DND-41 (cell line): ENCODE data around the gene LACTB.

Experiments
- ATAC-seq: fragments of 200-7000 bp; cut with Tn5 transposase; 3 replicates; pipeline ENCODE4 v1.9.1; 2021; ENCODE audit warnings: low read depth; ENCODE audit not compliant: insufficient read depth
- DNase-seq: peaks from one replicate; pipeline ENCODE4 v3.0.0-alpha.2; 2020
- H2AFZ ChIP-seq: 2 replicates; pipeline ENCODE4 v1.6.0; 2012; ENCODE audit warnings: low read depth, low read length
- H3K27ac ChIP-seq: 2 replicates; pipeline ENCODE4 v1.5.1; 2012; ENCODE audit warnings: low read length, inconsistent platforms
- H3K27me3 ChIP-seq: fragments of 200-600 bp; sonication (generic); 2 replicates; pipeline ENCODE4 v1.6.0; 2012; ENCODE audit warnings: low read length, mild to moderate bottlenecking, inconsistent platforms; ENCODE audit not compliant: insufficient read depth, poor library complexity
- H3K36me3 ChIP-seq: 2 replicates; pipeline ENCODE4 v1.5.1; 2012; ENCODE audit warnings: low read length, inconsistent platforms; ENCODE audit not compliant: insufficient read depth
- H3K4me1 ChIP-seq: 2 replicates; pipeline ENCODE4 v1.5.1; 2012; ENCODE audit warnings: mild to moderate bottlenecking, low read length; ENCODE audit not compliant: insufficient read depth
- H3K4me2 ChIP-seq: 2 replicates; pipeline ENCODE4 v1.6.0; 2012; ENCODE audit warnings: mild to moderate bottlenecking, moderate library complexity, low read length, inconsistent platforms; ENCODE audit not compliant: insufficient read depth
- H3K4me3 ChIP-seq, 2 experiments: fragments of 200-600 bp in 1 of 2; shearing (Covaris generic) in 1 of 2; 2 replicates each; pipeline ENCODE4 v1.5.1; 2012 to 2016; ENCODE audit warnings: inconsistent platforms in 2 of 2, low read length in 2 of 2, mild to moderate bottlenecking in 2 of 2, low read depth in 1 of 2, moderate library complexity in 1 of 2
- H3K79me2 ChIP-seq: 2 replicates; pipeline ENCODE4 v1.6.0; 2012; ENCODE audit warnings: low read length, inconsistent platforms; ENCODE audit not compliant: insufficient read depth
- H3K9ac ChIP-seq: 2 replicates; pipeline ENCODE4 v1.6.0; 2012; ENCODE audit warnings: low read depth, mild to moderate bottlenecking, inconsistent platforms, low read length, moderate library complexity
- H3K9me3 ChIP-seq: 2 replicates; pipeline ENCODE4 v1.5.1; 2012; ENCODE audit warnings: low read length, moderate library complexity, mild to moderate bottlenecking, inconsistent platforms; ENCODE audit not compliant: insufficient read depth, severe bottlenecking
- H4K20me1 ChIP-seq: 2 replicates; pipeline ENCODE4 v1.6.0; 2012; ENCODE audit warnings: low read length; ENCODE audit not compliant: insufficient read depth
- EZH2 ChIP-seq: IDR thresholded peaks from 3 replicates; pipeline ENCODE4 v1.6.1; 2012; ENCODE audit warnings: borderline replicate concordance, low read depth, mild to moderate bottlenecking, moderate library complexity, low read length, inconsistent platforms; ENCODE audit not compliant: severe bottlenecking
- TF ChIP-seq, protein P1 (sequence below): IDR thresholded peaks from 2 replicates; pipeline ENCODE4 v1.5.1; 2012; ENCODE audit warnings: borderline replicate concordance, low read length, moderate library complexity, mild to moderate bottlenecking; ENCODE audit not compliant: poor library complexity, severe bottlenecking; ENCODE audit errors: extremely low read depth

Gene LACTB

DNA sequence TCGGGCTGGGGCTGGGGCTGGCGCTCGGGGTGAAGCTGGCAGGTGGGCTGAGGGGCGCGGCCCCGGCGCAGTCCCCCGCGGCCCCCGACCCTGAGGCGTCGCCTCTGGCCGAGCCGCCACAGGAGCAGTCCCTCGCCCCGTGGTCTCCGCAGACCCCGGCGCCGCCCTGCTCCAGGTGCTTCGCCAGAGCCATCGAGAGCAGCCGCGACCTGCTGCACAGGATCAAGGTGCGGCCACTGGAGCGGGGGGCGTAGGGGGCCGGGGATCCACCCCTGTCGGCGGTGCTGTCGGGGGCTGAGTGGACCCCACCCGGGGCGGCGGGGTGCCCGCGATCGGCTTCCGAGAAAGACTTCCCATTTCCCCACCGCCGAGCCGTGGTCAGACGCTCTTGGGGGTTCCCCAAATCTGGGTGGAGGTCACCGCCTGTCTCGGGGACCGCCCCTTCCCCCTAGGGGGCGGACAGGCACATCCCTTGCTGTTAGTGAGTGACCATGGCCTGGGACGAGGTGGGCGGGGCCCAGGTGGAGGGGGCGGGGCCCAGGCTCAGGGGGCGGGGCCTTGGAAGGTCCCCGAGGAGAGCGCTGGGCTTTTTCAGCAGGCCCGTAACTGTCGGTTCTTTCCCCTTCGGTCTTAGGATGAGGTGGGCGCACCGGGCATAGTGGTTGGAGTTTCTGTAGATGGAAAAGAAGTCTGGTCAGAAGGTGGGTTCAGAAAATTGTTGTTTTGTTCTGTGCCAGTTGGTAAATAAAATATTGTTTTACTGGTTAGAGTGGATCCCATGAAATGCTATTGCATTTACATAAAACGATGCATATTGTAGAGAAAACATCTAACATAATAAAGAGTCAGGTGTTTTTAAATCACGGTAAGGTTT lies 578 bp downstream of the LACTB start:
- ATAC-seq (peak; percentile 76), DNase-seq (peak; percentile 51)
- peak overlapping the region; percentile 86 to 96 for H3K4me3 ChIP-seq
- peaks cover 6% of the 10 kb centered on the region for H3K9me3 ChIP-seq
- peak overlapping the region; percentile 86 for H2AFZ ChIP-seq
- H3K9ac ChIP-seq, result peak overlapping the region; percentile 71
- H3K79me2 ChIP-seq, result no peaks in the 10 kb centered on the region
- no peaks in the 10 kb centered on the region for H4K20me1 ChIP-seq
- peak overlapping the region; percentile 70 for H3K27ac ChIP-seq
- no peaks in the 10 kb centered on the region for H3K27me3 ChIP-seq
- H3K4me2 ChIP-seq, result peak overlapping the region; percentile 73
- TF ChIP-seq, protein P1, sequence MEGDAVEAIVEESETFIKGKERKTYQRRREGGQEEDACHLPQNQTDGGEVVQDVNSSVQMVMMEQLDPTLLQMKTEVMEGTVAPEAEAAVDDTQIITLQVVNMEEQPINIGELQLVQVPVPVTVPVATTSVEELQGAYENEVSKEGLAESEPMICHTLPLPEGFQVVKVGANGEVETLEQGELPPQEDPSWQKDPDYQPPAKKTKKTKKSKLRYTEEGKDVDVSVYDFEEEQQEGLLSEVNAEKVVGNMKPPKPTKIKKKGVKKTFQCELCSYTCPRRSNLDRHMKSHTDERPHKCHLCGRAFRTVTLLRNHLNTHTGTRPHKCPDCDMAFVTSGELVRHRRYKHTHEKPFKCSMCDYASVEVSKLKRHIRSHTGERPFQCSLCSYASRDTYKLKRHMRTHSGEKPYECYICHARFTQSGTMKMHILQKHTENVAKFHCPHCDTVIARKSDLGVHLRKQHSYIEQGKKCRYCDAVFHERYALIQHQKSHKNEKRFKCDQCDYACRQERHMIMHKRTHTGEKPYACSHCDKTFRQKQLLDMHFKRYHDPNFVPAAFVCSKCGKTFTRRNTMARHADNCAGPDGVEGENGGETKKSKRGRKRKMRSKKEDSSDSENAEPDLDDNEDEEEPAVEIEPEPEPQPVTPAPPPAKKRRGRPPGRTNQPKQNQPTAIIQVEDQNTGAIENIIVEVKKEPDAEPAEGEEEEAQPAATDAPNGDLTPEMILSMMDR, result no peak
- TF ChIP-seq EZH2, result no peak
- no peaks in the 10 kb centered on the region for H3K36me3 ChIP-seq
- H3K4me1 ChIP-seq, result peaks cover 15% of the 10 kb centered on the region

DNA sequence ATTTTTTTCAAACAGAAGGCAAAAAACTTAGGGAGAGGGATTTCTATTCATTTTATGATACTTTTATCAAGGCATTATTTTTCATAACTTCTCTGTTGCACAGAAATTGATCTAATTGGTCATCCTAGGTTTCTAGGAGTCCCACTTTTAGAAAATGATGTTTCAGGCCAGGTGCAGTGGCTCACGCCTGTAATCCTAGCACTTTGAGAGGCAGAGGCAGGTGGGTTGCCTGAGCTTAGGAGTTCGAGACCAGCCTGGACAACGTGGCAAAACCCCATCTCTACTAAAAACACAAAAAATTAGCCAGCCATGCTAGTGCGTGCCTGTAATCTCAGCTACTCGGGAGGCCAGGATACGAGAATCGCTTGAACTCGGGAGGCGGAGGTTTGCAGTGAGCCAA lies 2.8 kb downstream of the LACTB start:
- Histone ChIP-seq H3K4me1 (peaks cover 15% of the 10 kb centered on the region), H3K79me2 (no peaks in the 10 kb centered on the region), H4K20me1 (no peaks in the 10 kb centered on the region), H3K9me3 (peaks cover 4% of the 10 kb centered on the region), H3K4me2 (no peak overlapping the region), H3K36me3 (no peaks in the 10 kb centered on the region), H2AFZ (no peak overlapping the region), H3K27me3 (no peaks in the 10 kb centered on the region), H3K9ac (no peak overlapping the region), H3K4me3 (no peak overlapping the region), H3K27ac (no peak overlapping the region)
- TF ChIP-seq, protein P1, result no peak
- ATAC-seq (no peak), DNase-seq (no peak)

DNA sequence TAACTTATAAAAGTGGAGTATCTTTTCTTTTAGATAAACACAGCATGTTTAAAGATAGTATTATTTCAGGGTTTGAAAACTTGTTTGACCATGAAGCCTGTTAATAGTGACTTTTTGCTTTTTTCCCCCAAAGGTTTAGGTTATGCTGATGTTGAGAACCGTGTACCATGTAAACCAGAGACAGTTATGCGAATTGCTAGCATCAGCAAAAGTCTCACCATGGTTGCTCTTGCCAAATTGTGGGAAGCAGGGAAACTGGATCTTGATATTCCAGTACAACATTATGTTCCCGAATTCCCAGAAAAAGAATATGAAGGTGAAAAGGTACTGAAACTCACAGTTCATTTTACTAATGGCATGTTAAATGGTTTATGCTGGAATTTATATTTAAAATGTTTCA lies 5.1 kb downstream of the LACTB start:
- Histone ChIP-seq H3K27ac (no peak overlapping the region), H4K20me1 (no peaks in the 10 kb centered on the region), H3K27me3 (no peaks in the 10 kb centered on the region), H3K4me3 (no peak overlapping the region), H3K4me1 (peaks cover 9% of the 10 kb centered on the region; the same call in 1 of the 2 replicates), H3K36me3 (peaks cover 3% of the 10 kb centered on the region; the same call in 1 of the 2 replicates), H3K79me2 (no peaks in the 10 kb centered on the region), H3K9ac (no peak overlapping the region), H3K9me3 (no peaks in the 10 kb centered on the region), H2AFZ (no peak overlapping the region), H3K4me2 (no peak overlapping the region)
- no peak for TF ChIP-seq EZH2
- TF ChIP-seq, protein P1, result no peak
- ATAC-seq (no peak), DNase-seq (no peak)
